Measurements from ENCODE around the gene CFAP70.
A peak's percentile ranks its signal among the peaks of the same experiment; 100 is the strongest.
"Not testable (repeated sequence)": the region's sequence is repeated elsewhere in the genome, so short reads cannot be mapped to it uniquely, and the experiment has no call there.

CFAP70 gene

GRCh38 chr10:73332379-73332778 is 26.3 kb downstream of the CFAP70 start:
- Histone ChIP-seq H3K9me3 (ENCODE audit: control insufficient read depth, low read length) (no peaks in the 10 kb centered on the region), H3K27me3 (ENCODE audit: control insufficient read depth, insufficient read depth, low read length) (no peaks in the 10 kb centered on the region), H3K4me2 (ENCODE audit: low read length) (peak overlapping the region; percentile 4), H3K4me1 (peaks cover 8% of the 10 kb centered on the region), H3K9ac (no peak overlapping the region), H3K79me2 (no peaks in the 10 kb centered on the region), H3K4me3 (ENCODE audit: low read depth, low read length) (no peak overlapping the region), H2AFZ (peak overlapping the region; percentile 0), H3K36me3 (ENCODE audit: control insufficient read depth, insufficient read depth, low read length) (no peaks in the 10 kb centered on the region), H3K27ac (no peak overlapping the region)
- TF ChIP-seq CTCF (IDR thresholded peaks at IDR 0.05) = no peak

GRCh38 chr10:73328523-73328922 is 30.1 kb downstream of the CFAP70 start:
- not testable (repeated sequence) for H3K9me3 ChIP-seq (ENCODE audit: control insufficient read depth, low read length); H3K4me1 ChIP-seq; H2AFZ ChIP-seq; H3K79me2 ChIP-seq; H3K9ac ChIP-seq; H3K4me3 ChIP-seq (ENCODE audit: low read depth, low read length); H3K27ac ChIP-seq; H3K36me3 ChIP-seq (ENCODE audit: control insufficient read depth, insufficient read depth, low read length); H3K4me2 ChIP-seq (ENCODE audit: low read length); H3K27me3 ChIP-seq (ENCODE audit: control insufficient read depth, insufficient read depth, low read length)

GRCh38 chr10:73325290-73325689 is 33.4 kb downstream of the CFAP70 start:
- not testable (repeated sequence) for H3K4me1 ChIP-seq; H3K9ac ChIP-seq; H3K79me2 ChIP-seq; H3K4me2 ChIP-seq (ENCODE audit: low read length); H3K27ac ChIP-seq; H3K36me3 ChIP-seq (ENCODE audit: control insufficient read depth, insufficient read depth, low read length); H3K4me3 ChIP-seq (ENCODE audit: low read depth, low read length); H2AFZ ChIP-seq; H3K27me3 ChIP-seq (ENCODE audit: control insufficient read depth, insufficient read depth, low read length); H3K9me3 ChIP-seq (ENCODE audit: control insufficient read depth, low read length)

GRCh38 chr10:73323582-73323981 is 35.1 kb downstream of the CFAP70 start:
- not testable (repeated sequence) for H3K4me1 ChIP-seq; H3K9ac ChIP-seq; H3K79me2 ChIP-seq; H3K27ac ChIP-seq; H3K4me2 ChIP-seq (ENCODE audit: low read length); H3K36me3 ChIP-seq (ENCODE audit: control insufficient read depth, insufficient read depth, low read length); H3K9me3 ChIP-seq (ENCODE audit: control insufficient read depth, low read length); H2AFZ ChIP-seq; H3K4me3 ChIP-seq (ENCODE audit: low read depth, low read length); H3K27me3 ChIP-seq (ENCODE audit: control insufficient read depth, insufficient read depth, low read length)

GRCh38 chr10:73310475-73310874 is 48.2 kb downstream of the CFAP70 start:
- Histone ChIP-seq H3K9ac (no peak overlapping the region), H3K79me2 (no peaks in the 10 kb centered on the region), H2AFZ (no peak overlapping the region), H3K4me2 (ENCODE audit: low read length) (no peak overlapping the region), H3K9me3 (ENCODE audit: control insufficient read depth, low read length) (no peaks in the 10 kb centered on the region), H3K36me3 (ENCODE audit: control insufficient read depth, insufficient read depth, low read length) (no peaks in the 10 kb centered on the region), H3K4me3 (ENCODE audit: low read depth, low read length) (no peak overlapping the region), H3K27me3 (ENCODE audit: control insufficient read depth, insufficient read depth, low read length) (no peaks in the 10 kb centered on the region), H3K4me1 (no peaks in the 10 kb centered on the region), H3K27ac (no peak overlapping the region)
- TF ChIP-seq CTCF (IDR thresholded peaks at IDR 0.05) = no peak

GRCh38 chr10:73307203-73307800 is 51.4 kb downstream of the CFAP70 start:
- no peak overlapping the region for H3K27ac ChIP-seq
- no peak for TF ChIP-seq CTCF (IDR thresholded peaks at IDR 0.05)
- no peaks in the 10 kb centered on the region for H3K4me1 ChIP-seq
- no peaks in the 10 kb centered on the region for H3K27me3 ChIP-seq (ENCODE audit: control insufficient read depth, insufficient read depth, low read length)
- H3K4me3 ChIP-seq (ENCODE audit: low read depth, low read length) = no peak overlapping the region
- no peaks in the 10 kb centered on the region for H3K79me2 ChIP-seq
- no peaks in the 10 kb centered on the region for H3K9me3 ChIP-seq (ENCODE audit: control insufficient read depth, low read length)
- no peak overlapping the region for H3K4me2 ChIP-seq (ENCODE audit: low read length)
- no peak overlapping the region for H2AFZ ChIP-seq
- H3K9ac ChIP-seq = no peak overlapping the region
- H3K36me3 ChIP-seq (ENCODE audit: control insufficient read depth, insufficient read depth, low read length) = no peaks in the 10 kb centered on the region
